ENCODE data around the gene NUP214. TPM values are rescaled to one million over a fixed set of nuclear protein-coding genes. Genes with fewer than 3 reads are reported as not detected.

Gene NUP214
- polyA plus RNA-seq, 1 of the 3 experiments (the other 2 are of a cell fraction) = 8.0 TPM

DNA sequence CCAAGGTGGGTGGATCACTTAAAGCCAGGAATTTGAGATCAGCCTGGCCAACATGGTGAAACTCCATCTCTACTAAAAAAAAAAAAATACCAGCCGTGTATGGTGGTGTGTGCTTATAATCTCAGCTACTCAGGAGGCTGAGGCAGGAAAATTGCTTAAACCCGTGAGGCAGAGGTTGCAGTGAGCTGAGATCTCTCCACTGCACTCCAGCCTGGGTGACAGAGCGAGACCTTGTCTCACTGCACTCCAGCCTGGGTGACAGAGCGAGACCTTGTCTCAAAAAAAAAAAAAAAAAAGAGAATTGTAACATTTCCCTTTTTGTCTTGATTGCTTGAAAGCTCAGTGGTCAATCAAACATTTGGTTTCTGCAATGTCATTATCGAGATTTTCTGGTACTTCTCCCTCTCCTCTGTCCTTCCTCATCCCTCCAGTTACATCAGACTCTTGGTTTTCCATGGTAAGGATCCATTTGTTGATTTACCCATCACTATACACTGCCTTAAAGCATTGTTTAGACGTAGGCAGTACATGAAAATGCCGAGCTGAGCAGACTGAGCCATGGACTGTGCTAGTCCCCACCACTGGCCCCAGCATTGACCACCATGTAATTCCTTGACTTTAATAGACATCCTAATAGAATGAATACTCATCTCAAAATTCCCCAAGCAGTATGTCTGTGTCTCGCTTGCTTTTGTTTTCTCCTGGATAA is 40.6 kb upstream of the NUP214 start:
- H3K9me2 ChIP-seq = no peaks in the 10 kb centered on the region
- no peaks in the 10 kb centered on the region for H4K20me1 ChIP-seq (ENCODE audit: insufficient read depth)
- ChIA-PET CTCF (interaction anchor here (0.9 to 3.7 kb wide), 3 partner anchors 10 to 27 kb away, joined by 4 to 15 read pairs (median 6); no protein-coding TSS in a partner anchor), POLR2A (no interaction called here)
- H3K36me3 ChIP-seq (replicated peaks in 1 of 2; ENCODE audit: control insufficient read depth in 1 of 2, insufficient read depth in 2 of 2, low read length in 1 of 2) = no peaks in the 10 kb centered on the region
- H3K9ac ChIP-seq = no peak overlapping the region
- no peak overlapping the region for H3K4me3 ChIP-seq (ENCODE audit: low read depth in 2 of 2, low read length in 1 of 2)
- H2AFZ ChIP-seq (ENCODE audit: low read depth) = no peak overlapping the region
- H3F3A ChIP-seq (replicated peaks; ENCODE audit: insufficient read depth) = no peaks in the 10 kb centered on the region
- H3K27ac ChIP-seq (ENCODE audit: low read depth in 2 of 2, low read length in 1 of 2) = no peak overlapping the region
- TF ChIP-seq, protein P1, sequence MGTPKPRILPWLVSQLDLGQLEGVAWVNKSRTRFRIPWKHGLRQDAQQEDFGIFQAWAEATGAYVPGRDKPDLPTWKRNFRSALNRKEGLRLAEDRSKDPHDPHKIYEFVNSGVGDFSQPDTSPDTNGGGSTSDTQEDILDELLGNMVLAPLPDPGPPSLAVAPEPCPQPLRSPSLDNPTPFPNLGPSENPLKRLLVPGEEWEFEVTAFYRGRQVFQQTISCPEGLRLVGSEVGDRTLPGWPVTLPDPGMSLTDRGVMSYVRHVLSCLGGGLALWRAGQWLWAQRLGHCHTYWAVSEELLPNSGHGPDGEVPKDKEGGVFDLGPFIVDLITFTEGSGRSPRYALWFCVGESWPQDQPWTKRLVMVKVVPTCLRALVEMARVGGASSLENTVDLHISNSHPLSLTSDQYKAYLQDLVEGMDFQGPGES (IDR thresholded peaks at IDR 0.05; ENCODE audit: low read depth, low read length) = no peak
- TF ChIP-seq JUND (IDR thresholded peaks at IDR 0.05) (no peak), TAF1 (IDR thresholded peaks at IDR 0.05; ENCODE audit: borderline replicate concordance, low read depth, low read length) (no peak), TEAD4 (IDR thresholded peaks at IDR 0.05; ENCODE audit: borderline replicate concordance, insufficient read depth) (no peak), EZH2phosphoT487 (IDR thresholded peaks at IDR 0.05; ENCODE audit: borderline replicate concordance, low read depth) (no peak), FOXJ3 (CRISPR knock-in tag; IDR thresholded peaks at IDR 0.05) (no peak), USF1 (IDR thresholded peaks at IDR 0.05; ENCODE audit: borderline replicate concordance, low read depth) (no peak), MXI1 (IDR thresholded peaks at IDR 0.05; ENCODE audit: low read depth, low read length) (no peak), GABPA (IDR thresholded peaks at IDR 0.05; ENCODE audit: low read depth) (no peak), EP300 (IDR thresholded peaks at IDR 0.05; ENCODE audit: borderline replicate concordance in 1 of 2, low read depth in 1 of 2, low read length in 1 of 2) (no peak), TCF12 (IDR thresholded peaks at IDR 0.05) (no peak), FOXM1 (IDR thresholded peaks at IDR 0.05; ENCODE audit: low read depth) (no peak), RAD21 (IDR thresholded peaks at IDR 0.05; ENCODE audit: low read length) (no peak)
- TF ChIP-seq, protein P2, sequence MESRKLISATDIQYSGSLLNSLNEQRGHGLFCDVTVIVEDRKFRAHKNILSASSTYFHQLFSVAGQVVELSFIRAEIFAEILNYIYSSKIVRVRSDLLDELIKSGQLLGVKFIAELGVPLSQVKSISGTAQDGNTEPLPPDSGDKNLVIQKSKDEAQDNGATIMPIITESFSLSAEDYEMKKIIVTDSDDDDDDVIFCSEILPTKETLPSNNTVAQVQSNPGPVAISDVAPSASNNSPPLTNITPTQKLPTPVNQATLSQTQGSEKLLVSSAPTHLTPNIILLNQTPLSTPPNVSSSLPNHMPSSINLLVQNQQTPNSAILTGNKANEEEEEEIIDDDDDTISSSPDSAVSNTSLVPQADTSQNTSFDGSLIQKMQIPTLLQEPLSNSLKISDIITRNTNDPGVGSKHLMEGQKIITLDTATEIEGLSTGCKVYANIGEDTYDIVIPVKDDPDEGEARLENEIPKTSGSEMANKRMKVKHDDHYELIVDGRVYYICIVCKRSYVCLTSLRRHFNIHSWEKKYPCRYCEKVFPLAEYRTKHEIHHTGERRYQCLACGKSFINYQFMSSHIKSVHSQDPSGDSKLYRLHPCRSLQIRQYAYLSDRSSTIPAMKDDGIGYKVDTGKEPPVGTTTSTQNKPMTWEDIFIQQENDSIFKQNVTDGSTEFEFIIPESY (IDR thresholded peaks at IDR 0.05; ENCODE audit: borderline replicate concordance, low read depth) = no peak
- TF ChIP-seq, protein P3, sequence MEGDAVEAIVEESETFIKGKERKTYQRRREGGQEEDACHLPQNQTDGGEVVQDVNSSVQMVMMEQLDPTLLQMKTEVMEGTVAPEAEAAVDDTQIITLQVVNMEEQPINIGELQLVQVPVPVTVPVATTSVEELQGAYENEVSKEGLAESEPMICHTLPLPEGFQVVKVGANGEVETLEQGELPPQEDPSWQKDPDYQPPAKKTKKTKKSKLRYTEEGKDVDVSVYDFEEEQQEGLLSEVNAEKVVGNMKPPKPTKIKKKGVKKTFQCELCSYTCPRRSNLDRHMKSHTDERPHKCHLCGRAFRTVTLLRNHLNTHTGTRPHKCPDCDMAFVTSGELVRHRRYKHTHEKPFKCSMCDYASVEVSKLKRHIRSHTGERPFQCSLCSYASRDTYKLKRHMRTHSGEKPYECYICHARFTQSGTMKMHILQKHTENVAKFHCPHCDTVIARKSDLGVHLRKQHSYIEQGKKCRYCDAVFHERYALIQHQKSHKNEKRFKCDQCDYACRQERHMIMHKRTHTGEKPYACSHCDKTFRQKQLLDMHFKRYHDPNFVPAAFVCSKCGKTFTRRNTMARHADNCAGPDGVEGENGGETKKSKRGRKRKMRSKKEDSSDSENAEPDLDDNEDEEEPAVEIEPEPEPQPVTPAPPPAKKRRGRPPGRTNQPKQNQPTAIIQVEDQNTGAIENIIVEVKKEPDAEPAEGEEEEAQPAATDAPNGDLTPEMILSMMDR (IDR thresholded peaks at IDR 0.05) = no peak
- DNase-seq = no peak
- H3K27me3 ChIP-seq (ENCODE audit: insufficient read depth) = peaks cover 14% of the 10 kb centered on the region; the same call in 1 of the 2 replicates
- H3K9me3 ChIP-seq = no peaks in the 10 kb centered on the region
- H3K4me1 ChIP-seq (ENCODE audit: control insufficient read depth in 1 of 2, insufficient read depth in 2 of 2, low read depth in 1 of 2, low read length in 1 of 2) = no peaks in the 10 kb centered on the region; a peak in 1 of 4 replicates
- 63% methylated on average over 8 of the region's 8 CpGs for WGBS (ENCODE audit: low lambda C conversion rate)
- H3K79me2 ChIP-seq (ENCODE audit: insufficient read depth) = no peaks in the 10 kb centered on the region
- no peak overlapping the region for H3K4me2 ChIP-seq

Data from SK-N-SH (cell line).